HepG2 (cell line): ENCODE results near the gene IL13. TPM values are rescaled to one million over a fixed set of nuclear protein-coding genes. Genes with fewer than 3 reads are reported as not detected.

Source experiments
- ATAC-seq: fragments of 200-7000 bp; cut with Tn5 transposase; 3 replicates; pipeline ENCODE4 v1.9.1; 2020; ENCODE audit warnings: mild to moderate bottlenecking, moderate library complexity
- BruUV-seq: library from RNA; stranded (reverse); fragments of 400-500 nt; replicated peaks from 2 replicates; lab custom pipeline; 2021; lab: Mats Ljungman, UMichigan
- CTCF ChIA-PET: fragments of 300-600 bp; formaldehyde crosslinking; extraction: SDS; loops from one replicate; lab custom pipeline; 2021; ENCODE audit warnings: low total read pairs, inconsistent platforms, low intra/inter-chr PET ratio; lab: Yijun Ruan, JAX
- POLR2A ChIA-PET: fragments of 350-600 bp; sonication (Branson Sonifier 250); formaldehyde crosslinking; loops from one replicate; lab custom pipeline; 2020; ENCODE audit warnings: antibody characterized with exemption, inconsistent platforms; lab: Yijun Ruan, JAX
- DNase-seq: peaks from one replicate; pipeline ENCODE4 v3.0.0-alpha.2; 2015; ENCODE audit warnings: low spot score
- FAIRE-seq: peaks from 3 replicates; lab custom pipeline; 2011; peaks lifted over from hg19 to GRCh38; lab: Jason Lieb, UNC
- H2AFZ ChIP-seq: one replicate; pipeline ENCODE4 v1.6.1; 2011; ENCODE audit warnings: low read length, inconsistent platforms
- H3K27ac ChIP-seq: fragments of 300-600 bp; 3 replicates; pipeline ENCODE4 v1.8.0; 2011; ENCODE audit warnings: mixed run types, mild to moderate bottlenecking, mixed read lengths, low read length, inconsistent platforms; ENCODE audit not compliant: insufficient read depth; ENCODE audit errors: extremely low read length
- H3K27me3 ChIP-seq, 2 experiments: fragments of 200-600 bp in 1 of 2; 2 replicates in 1 of 2; 3 replicates in 1 of 2; pipeline versions ENCODE4 v1.6.0 to v1.8.0; 2011; ENCODE audit warnings: low read length in 2 of 2, mild to moderate bottlenecking in 2 of 2, moderate library complexity in 2 of 2, inconsistent platforms in 1 of 2; ENCODE audit not compliant: insufficient read depth in 2 of 2, control insufficient read depth in 1 of 2
- H3K36me3 ChIP-seq, 2 experiments: fragments of 200-600 bp in 1 of 2; replicated peaks in 1 of 2; 2 replicates in 1 of 2; 3 replicates in 1 of 2; pipeline versions ENCODE4 v1.5.1 to v1.8.0; 2011; ENCODE audit warnings: low read length in 2 of 2, inconsistent platforms in 1 of 2; ENCODE audit not compliant: insufficient read depth in 2 of 2, control insufficient read depth in 1 of 2
- H3K4me1 ChIP-seq: 2 replicates; pipeline ENCODE4 v1.5.1; 2012; ENCODE audit warnings: low read length, inconsistent platforms; ENCODE audit not compliant: insufficient read depth
- H3K4me2 ChIP-seq: 2 replicates; pipeline ENCODE4 v1.6.0; 2011; ENCODE audit warnings: low read depth, low read length, inconsistent platforms
- H3K4me3 ChIP-seq, 3 experiments: fragments of 200-600 bp in 1 of 3; sonication (generic), shearing (Covaris generic) in 1 of 3; replicated peaks in 1 of 3; 2 replicates each; pipeline ENCODE4 v1.5.1; 2011 to 2016; ENCODE audit warnings: low read length in 3 of 3, inconsistent platforms in 2 of 3, low read depth in 2 of 3, mild to moderate bottlenecking in 2 of 3, control low read depth in 1 of 3, mixed read lengths in 1 of 3; ENCODE audit not compliant: insufficient read depth in 1 of 3
- H3K79me2 ChIP-seq: one replicate; pipeline ENCODE4 v1.6.1; 2011; ENCODE audit warnings: low read length, inconsistent platforms; ENCODE audit not compliant: insufficient read depth
- H3K9ac ChIP-seq: 2 replicates; pipeline ENCODE4 v1.6.0; 2011; ENCODE audit warnings: mild to moderate bottlenecking, low read depth, low read length, inconsistent platforms; ENCODE audit not compliant: insufficient read depth
- H3K9me3 ChIP-seq: 2 replicates; pipeline ENCODE4 v1.5.1; 2012; ENCODE audit warnings: mild to moderate bottlenecking, low read length
- H4K20me1 ChIP-seq: 2 replicates; pipeline ENCODE4 v1.6.0; 2011; ENCODE audit warnings: inconsistent platforms, mild to moderate bottlenecking, low read length, moderate library complexity; ENCODE audit not compliant: insufficient read depth
- ATAD3A ChIP-seq: sonication (generic); formaldehyde crosslinking; IDR thresholded peaks from 2 replicates; pipeline ENCODE4 v1.4.0; 2020; ENCODE audit warnings: missing genetic modification reagents
- DNMT1 ChIP-seq: sonication (generic); formaldehyde crosslinking; IDR thresholded peaks from 2 replicates; pipeline ENCODE4 v1.5.1; 2020; ENCODE audit warnings: mild to moderate bottlenecking, missing genetic modification reagents
- FLYWCH1 ChIP-seq: sonication (generic); formaldehyde crosslinking; IDR thresholded peaks from 2 replicates; pipeline ENCODE4 v1.8.1; 2023; ENCODE audit warnings: mild to moderate bottlenecking, missing genetic modification reagents
- GABPB1 ChIP-seq: IDR thresholded peaks from 2 replicates; pipeline ENCODE4 v1.6.1; 2016; ENCODE audit warnings: mild to moderate bottlenecking, missing genetic modification reagents, moderate library complexity, missing compliant biosample characterization
- HOXD1 ChIP-seq: sonication (generic); formaldehyde crosslinking; IDR thresholded peaks from 2 replicates; pipeline ENCODE4 v1.5.0; 2020; ENCODE audit warnings: missing genetic modification reagents
- MED1 ChIP-seq: sonication (generic); formaldehyde crosslinking; IDR thresholded peaks from 2 replicates; pipeline ENCODE4 v1.4.0; 2020; ENCODE audit warnings: missing genetic modification reagents
- PCBP2 ChIP-seq: fragments of 200-400 bp; formaldehyde crosslinking; optimal IDR thresholded peaks from 2 replicates; pipeline ENCODE3; 2018; ENCODE audit warnings: low read length, low read depth; ENCODE audit not compliant: poor library complexity, severe bottlenecking
- SIN3A ChIP-seq: IDR thresholded peaks from 2 replicates; pipeline ENCODE4 v1.6.1; 2011; ENCODE audit warnings: low read depth, mild to moderate bottlenecking, control low read depth, low read length, borderline replicate concordance
- ZFX ChIP-seq: sonication (generic); formaldehyde crosslinking; IDR thresholded peaks from 2 replicates; pipeline ENCODE4 v1.4.0; 2020; ENCODE audit warnings: mild to moderate bottlenecking, low read depth, missing genetic modification reagents, moderate library complexity
- ZNF280B ChIP-seq: sonication (generic); formaldehyde crosslinking; IDR thresholded peaks from 2 replicates; pipeline ENCODE4 v1.5.0; 2020; ENCODE audit warnings: missing genetic modification reagents, mild to moderate bottlenecking, borderline replicate concordance
- ZNF616 ChIP-seq: sonication (generic); formaldehyde crosslinking; IDR thresholded peaks from 2 replicates; pipeline ENCODE4 v1.5.0; 2020; ENCODE audit warnings: low read depth, mild to moderate bottlenecking, missing genetic modification reagents
- WGBS: methylation state at CpG from one replicate; pipeline ENCODE4 v1.1.6; 2017; ENCODE audit warnings: low lambda C conversion rate; 5-methylcytosine and 5-hydroxymethylcytosine counted together
- in situ Hi-C: cut with HindIII; loops from 2 replicates; pipeline ENCODE4 v1.10.0; 2017; ENCODE audit warnings: low pct_unique_long_range_greater_than_20kb; ENCODE audit not compliant: extremely low pct_ligation_motif_present
- intact Hi-C: fragments of 100-400 bp; cut with micrococcal nuclease; formaldehyde crosslinking; loops from one replicate; pipeline ENCODE4 v1.10.0; 2022; ENCODE audit not compliant: unreplicated experiment
- polyA plus RNA-seq, 8 experiments: library from polyadenylated mRNA; depleted of rRNA in 3 of 8; stranded (reverse) in 7 of 8; unstranded in 1 of 8; fragments of >200 nt; fragmentation: Illumina TruSeq in 4 of 8; extraction: Trizol in 4 of 8; gene quantifications; 2 replicates each; pipeline versions ENCODE4 v1.2.1 to v1.2.3, GENCODE V29; 2011 to 2016; ENCODE audit warnings: low read depth in 4 of 8, missing spikeins in 1 of 8, mixed read lengths in 1 of 8; ENCODE audit not compliant: insufficient read depth in 1 of 8
- total RNA-seq, 5 experiments: library from RNA; depleted of rRNA; stranded (reverse); fragments of >200 nt; fragmentation: Illumina TruSeq; extraction: Trizol; gene quantifications; 2 replicates each; pipeline ENCODE4 v1.2.3, GENCODE V29; 2016; ENCODE audit warnings: low read depth in 1 of 5

IL13 gene
- total and polyA plus RNA-seq, 2 of the 13 experiments (the other 11 are each of a cell fraction or from before 2014, with no cell fraction given): 0.05 TPM; not detected in 1

GRCh38 chr5:132686193-132686592 is 28.2 kb downstream of the IL13 start:
- CTCF ChIA-PET: no interaction called here
- FAIRE-seq: no peak

DNA sequence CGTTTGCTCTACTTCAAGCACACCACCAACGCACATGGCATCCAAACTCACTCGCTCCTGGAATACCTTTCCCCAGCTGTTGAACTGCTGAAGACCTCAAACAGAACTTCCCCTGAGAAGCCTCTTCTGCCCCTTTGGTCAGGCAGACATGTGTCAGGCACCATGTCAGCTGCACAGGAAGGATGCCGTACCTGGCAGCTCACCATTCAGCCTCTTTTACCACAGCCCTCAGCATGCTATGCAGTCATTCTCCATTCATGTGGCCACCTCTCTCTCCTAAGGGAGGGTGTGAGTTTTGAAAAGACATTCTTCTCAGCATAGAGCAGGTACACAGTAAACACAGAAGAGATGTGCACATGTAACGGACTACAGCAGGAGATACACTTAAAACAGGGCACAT is 30.0 kb downstream of the IL13 start:
- no peaks in the 10 kb centered on the region for H3K4me1 ChIP-seq
- TF ChIP-seq ZNF280B (CRISPR knock-in tag) (no peak), FLYWCH1 (CRISPR knock-in tag) (no peak), SIN3A (no peak), ATAD3A (CRISPR knock-in tag) (no peak), ZNF616 (no peak)
- CTCF ChIA-PET: no interaction called here
- H3K27ac ChIP-seq: no peak overlapping the region
- DNase-seq (no peak), ATAC-seq (no peak), FAIRE-seq (no peak)
- intact Hi-C loops (no loop called here), in situ Hi-C loops (no loop called here)
- POLR2A ChIA-PET: no interaction called here
- no peaks in the 10 kb centered on the region for H3K36me3 ChIP-seq
- H3K4me3 ChIP-seq: no peak overlapping the region
- WGBS: 76% methylated on average over 5 of the region's 5 CpGs
- H3K4me2 ChIP-seq: no peak overlapping the region
- no peak overlapping the region for H2AFZ ChIP-seq
- no peak overlapping the region for H3K9ac ChIP-seq
- BruUV-seq: no TSS peak
- H3K27me3 ChIP-seq: no peaks in the 10 kb centered on the region
- H3K79me2 ChIP-seq: no peaks in the 10 kb centered on the region
- H4K20me1 ChIP-seq: no peaks in the 10 kb centered on the region
- H3K9me3 ChIP-seq: no peaks in the 10 kb centered on the region

More at GRCh38 chr5:132686193-132686592, 28.2 kb downstream of the IL13 start:
- POLR2A ChIA-PET: no interaction called here
- peaks cover 4% of the 10 kb centered on the region for H3K4me1 ChIP-seq
- no peaks in the 10 kb centered on the region for H3K9me3 ChIP-seq
- no peaks in the 10 kb centered on the region for H3K27me3 ChIP-seq
- H3K79me2 ChIP-seq: no peaks in the 10 kb centered on the region
- no peak overlapping the region for H3K4me2 ChIP-seq
- intact Hi-C loops (no loop called here), in situ Hi-C loops (no loop called here)
- no peak overlapping the region for H2AFZ ChIP-seq
- no peak overlapping the region for H3K9ac ChIP-seq
- no peaks in the 10 kb centered on the region for H4K20me1 ChIP-seq
- no peaks in the 10 kb centered on the region for H3K36me3 ChIP-seq
- ATAC-seq (no peak), DNase-seq (no peak)
- no peak overlapping the region for H3K4me3 ChIP-seq
- BruUV-seq: no TSS peak
- WGBS: 95% methylated on average over 3 of the region's 3 CpGs
- H3K27ac ChIP-seq: no peak overlapping the region
- TF ChIP-seq GABPB1 (CRISPR knock-in tag): no peak
- no peak for TF ChIP-seq MED1 (CRISPR knock-in tag)
- no peak for TF ChIP-seq PCBP2
- TF ChIP-seq HOXD1 (CRISPR knock-in tag): no peak
- no peak for TF ChIP-seq ZFX (CRISPR knock-in tag)
- TF ChIP-seq DNMT1 (CRISPR knock-in tag): no peak
